ENCODE measurements around the gene CROCC.

DNA sequence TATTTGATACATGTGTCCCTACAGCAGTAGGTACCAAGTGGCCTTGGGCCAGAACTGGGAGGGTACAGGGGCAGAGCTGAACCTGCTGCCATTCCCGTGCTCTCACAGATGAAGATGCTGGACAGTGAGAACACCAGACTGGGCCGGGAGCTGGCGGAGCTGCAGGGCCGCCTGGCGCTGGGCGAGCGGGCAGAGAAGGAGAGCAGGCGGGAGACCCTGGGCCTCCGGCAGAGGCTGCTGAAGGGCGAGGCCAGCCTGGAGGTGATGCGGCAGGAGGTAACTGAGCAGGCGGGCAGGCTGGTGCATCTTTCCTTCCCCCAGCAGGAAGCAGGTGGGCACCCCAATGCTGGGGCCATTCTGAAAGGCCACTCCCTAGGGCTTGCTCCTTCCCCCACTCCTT, 36.7 kb downstream of the CROCC start:
- TF ChIP-seq EZH2 (IDR thresholded peaks at IDR 0.05; ENCODE audit: low read depth, unreplicated experiment) (no peak), CTCF (conservative IDR thresholded peaks at IDR 0.05; ENCODE audit: low read depth in 2 of 2) (no peak), POLR2AphosphoS5 (IDR thresholded peaks at IDR 0.05; ENCODE audit: low read depth) (no peak), CREB1 (CRISPR knock-in tag; IDR thresholded peaks at IDR 0.05; ENCODE audit: low read depth) (no peak), EZH2phosphoT487 (IDR thresholded peaks at IDR 0.05; ENCODE audit: unreplicated experiment) (no peak), JUNB (IDR thresholded peaks at IDR 0.05; ENCODE audit: unreplicated experiment) (no peak), STAT1 (IDR thresholded peaks at IDR 0.05; ENCODE audit: unreplicated experiment) (no peak)
